Measurements from ENCODE around the gene TLCD2. TPM values are rescaled to one million over a fixed set of nuclear protein-coding genes. Genes with fewer than 3 reads are reported as not detected.

TLCD2 gene
- total and polyA plus RNA-seq, 9 of the 15 experiments (the other 6 are each of a cell fraction or from before 2014, with no cell fraction given): 0.10 to 0.89 (median 0.58) TPM

DNA sequence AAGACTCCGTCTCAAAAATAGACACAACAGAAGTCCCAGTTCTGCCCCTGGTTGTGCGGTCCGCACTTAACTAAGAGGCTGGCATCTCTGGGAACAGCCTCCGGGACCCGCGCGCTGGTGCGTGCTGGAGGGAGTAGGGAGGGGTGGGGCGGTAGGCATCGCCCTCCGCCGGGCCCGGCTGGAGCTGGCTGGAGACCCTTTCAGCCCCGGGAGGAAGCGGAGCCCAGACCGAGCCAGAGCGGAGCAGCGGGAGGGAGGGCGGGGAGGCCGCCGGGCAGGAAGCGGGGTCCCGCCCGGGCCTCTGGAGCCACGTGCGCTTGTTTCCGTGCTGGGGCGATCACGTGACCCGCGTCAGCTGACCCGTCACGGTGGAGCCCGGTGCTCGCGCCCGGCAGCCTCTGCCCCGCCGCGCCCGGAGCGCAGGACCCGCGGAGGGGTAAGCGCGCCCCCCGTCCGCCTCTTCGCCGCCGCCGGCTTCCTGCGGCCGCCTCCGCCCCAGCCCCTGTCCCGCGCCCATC, 14.2 kb upstream of the TLCD2 start, which contains the start of gene WDR81 (continued):
- TF ChIP-seq GTF3C2 (IDR thresholded peaks at IDR 0.05; ENCODE audit: borderline replicate concordance, extremely low read depth, insufficient read length) (no peak), POLR2AphosphoS2 (IDR thresholded peaks at IDR 0.05; ENCODE audit: low read length) (no peak), MTF1 (CRISPR knock-in tag; IDR thresholded peaks at IDR 0.05; ENCODE audit: borderline replicate concordance) (no peak), ETS1 (conservative IDR thresholded peaks at IDR 0.05; ENCODE audit: control insufficient read depth, low read depth, low read length) (peak; percentile 85; the same call in 1 of the 2 replicates), EP400 (IDR thresholded peaks at IDR 0.05) (peak; percentile 55; the same call in 1 of the 2 replicates), FOXK2 (conservative IDR thresholded peaks at IDR 0.05 in 1 of 2, IDR thresholded peaks at IDR 0.05 in 1 of 2; ENCODE audit: low read depth in 2 of 2) (peak; percentile 94), NONO (IDR thresholded peaks at IDR 0.05; ENCODE audit: low read depth in 2 of 2, low read length in 1 of 2) (0 out of 4 replicates have a peak, but pooled peaks of 1 of the 2 experiments have one; percentile 54), CXXC5 (CRISPR knock-in tag; IDR thresholded peaks at IDR 0.05) (peak; percentile 83), ZNF766 (CRISPR knock-in tag; conservative IDR thresholded peaks at IDR 0.05) (0 out of 2 replicates have a peak, but pooled peaks have one; percentile 37), NBN (IDR thresholded peaks at IDR 0.05; ENCODE audit: low read depth) (no peak), DNMT1 (IDR thresholded peaks at IDR 0.05) (no peak), ZNF785 (CRISPR knock-in tag; IDR thresholded peaks at IDR 0.05) (no peak), ZNF584 (CRISPR knock-in tag; IDR thresholded peaks at IDR 0.05; ENCODE audit: low read depth) (no peak), ZNF133 (CRISPR knock-in tag; IDR thresholded peaks at IDR 0.05) (no peak), JUND (IDR thresholded peaks at IDR 0.05; ENCODE audit: borderline replicate concordance, low read depth, low read length) (no peak), JUND (tag; IDR thresholded peaks at IDR 0.05; ENCODE audit: borderline replicate concordance, low read depth, low read length) (no peak), DACH1 (IDR thresholded peaks at IDR 0.05; ENCODE audit: partially characterized antibody) (no peak), VEZF1 (CRISPR knock-in tag; IDR thresholded peaks at IDR 0.05) (peak; percentile 70), FOXA1 (IDR thresholded peaks at IDR 0.05; ENCODE audit: borderline replicate concordance) (no peak), XRCC4 (IDR thresholded peaks at IDR 0.05; ENCODE audit: extremely low read depth, insufficient read depth, insufficient read length) (no peak), SIN3B (IDR thresholded peaks at IDR 0.05; ENCODE audit: low read depth) (peak; percentile 92)
- TF ChIP-seq, protein P1, sequence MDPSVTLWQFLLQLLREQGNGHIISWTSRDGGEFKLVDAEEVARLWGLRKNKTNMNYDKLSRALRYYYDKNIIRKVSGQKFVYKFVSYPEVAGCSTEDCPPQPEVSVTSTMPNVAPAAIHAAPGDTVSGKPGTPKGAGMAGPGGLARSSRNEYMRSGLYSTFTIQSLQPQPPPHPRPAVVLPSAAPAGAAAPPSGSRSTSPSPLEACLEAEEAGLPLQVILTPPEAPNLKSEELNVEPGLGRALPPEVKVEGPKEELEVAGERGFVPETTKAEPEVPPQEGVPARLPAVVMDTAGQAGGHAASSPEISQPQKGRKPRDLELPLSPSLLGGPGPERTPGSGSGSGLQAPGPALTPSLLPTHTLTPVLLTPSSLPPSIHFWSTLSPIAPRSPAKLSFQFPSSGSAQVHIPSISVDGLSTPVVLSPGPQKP (CRISPR knock-in tag; IDR thresholded peaks at IDR 0.05): no peak
